NCI-H2171 treated with DMSO at 0.1 percent for 48 hours (cell line): ENCODE data around the gene KCNK7.

Experiments used
- DNase-seq: peaks from one replicate; lab custom pipeline; 2025; lab: John Stamatoyannopoulos, UW

The KCNK7 gene

DNA sequence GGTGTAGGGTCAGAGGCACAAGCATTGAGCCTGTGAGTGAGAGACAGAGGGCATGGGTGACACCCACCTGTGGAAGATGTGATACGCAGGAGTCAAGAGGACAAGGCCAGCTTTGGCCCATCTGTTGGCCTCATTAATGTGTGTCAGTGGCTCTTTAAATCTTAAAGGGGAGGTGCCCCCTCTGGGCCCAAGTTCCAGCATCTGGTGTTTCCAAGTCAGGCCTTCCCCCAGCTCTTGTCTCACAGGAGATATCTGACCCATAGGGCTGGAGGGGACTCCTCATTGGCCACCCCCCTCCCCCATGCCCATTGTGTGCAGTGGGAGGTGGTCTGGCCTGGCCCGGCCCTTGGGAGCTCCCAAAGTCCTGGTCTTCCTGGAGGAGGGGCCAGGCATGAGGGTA is 8.9 kb downstream of the KCNK7 start:
- DNase-seq, result no peak

DNA sequence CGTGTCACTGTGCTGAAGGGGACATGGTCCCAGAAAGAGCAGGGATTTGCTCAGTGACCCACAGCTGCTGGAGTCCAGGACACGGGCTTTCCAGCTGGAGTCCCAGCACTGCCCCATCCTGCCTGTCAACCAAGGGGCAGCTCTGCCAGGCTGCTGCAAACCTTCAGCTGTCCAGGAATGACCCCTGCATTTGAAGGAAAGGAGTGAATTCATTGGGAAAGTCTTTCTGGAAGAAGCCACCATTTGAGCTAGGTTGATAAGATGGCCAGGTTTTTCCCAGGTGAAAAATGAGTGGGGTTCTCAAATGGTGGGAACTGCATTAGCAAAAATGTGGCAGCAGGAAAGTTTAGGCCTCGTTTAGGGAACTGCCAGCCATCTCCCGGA is 9.4 kb downstream of the KCNK7 start:
- DNase-seq, result no peak

DNA sequence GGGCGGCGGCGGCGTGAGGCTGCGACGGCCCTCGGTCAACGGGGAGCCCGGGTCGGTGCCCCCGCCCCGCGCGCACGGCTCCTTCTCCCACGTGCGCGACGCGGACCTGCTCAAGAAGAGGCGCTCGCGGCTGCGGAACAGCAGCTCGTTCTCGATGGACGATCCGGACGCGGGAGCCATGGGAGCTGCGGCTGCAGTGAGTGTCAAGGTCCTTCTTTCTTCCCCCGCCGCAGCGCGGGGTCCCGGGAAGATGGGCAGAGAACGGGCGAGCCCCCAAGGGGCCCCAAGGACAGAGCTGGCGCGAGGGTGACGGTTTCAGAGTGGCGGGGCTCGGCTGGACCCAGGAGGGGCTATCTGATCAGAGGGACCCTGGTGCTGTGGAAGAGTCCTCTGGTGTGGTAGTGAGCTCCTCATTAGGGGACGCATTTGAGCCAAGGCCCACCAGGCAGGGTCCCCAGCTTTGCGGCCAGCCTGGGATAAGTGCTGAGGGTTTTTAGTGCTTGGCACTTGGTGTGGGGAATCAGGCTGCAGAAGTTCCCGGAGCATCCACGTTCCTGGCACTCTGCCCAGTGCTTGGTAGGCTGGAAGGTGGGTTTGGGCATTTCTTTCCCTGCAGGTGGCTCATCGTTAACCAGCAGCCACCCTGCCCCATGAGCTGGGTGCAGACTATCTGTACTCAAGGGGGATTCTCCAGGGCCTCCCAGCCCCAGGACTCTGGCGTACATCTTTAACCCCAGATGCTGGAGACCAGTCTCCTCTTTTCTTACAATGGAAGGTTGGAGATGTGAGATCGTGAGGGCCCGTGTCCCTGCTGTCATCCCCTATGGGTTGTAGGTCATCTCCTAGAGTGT is 10.0 kb downstream of the KCNK7 start:
- DNase-seq, result peak; percentile 31

DNA sequence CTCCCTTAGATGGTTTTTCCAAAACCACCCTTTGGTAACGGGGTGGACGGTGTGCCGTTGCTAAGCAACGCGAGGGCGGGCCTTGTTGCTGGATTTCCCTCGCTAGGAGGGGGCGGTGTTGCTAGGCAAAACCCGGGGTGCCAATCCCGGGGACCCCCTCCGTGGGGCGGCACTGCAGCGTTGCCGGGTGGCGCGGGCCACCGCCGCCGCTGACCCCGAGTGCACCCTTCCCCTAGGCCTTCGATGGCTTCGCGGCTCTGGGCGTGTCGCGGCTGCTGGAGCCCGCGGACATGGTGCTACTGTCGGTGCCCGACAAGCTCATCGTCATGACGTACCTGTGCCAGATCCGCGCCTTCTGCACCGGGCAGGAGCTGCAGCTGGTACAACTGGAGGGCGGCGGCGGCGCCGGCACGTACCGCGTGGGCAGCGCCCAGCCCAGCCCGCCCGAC is 10.9 kb downstream of the KCNK7 start:
- DNase-seq, result no peak

DNA sequence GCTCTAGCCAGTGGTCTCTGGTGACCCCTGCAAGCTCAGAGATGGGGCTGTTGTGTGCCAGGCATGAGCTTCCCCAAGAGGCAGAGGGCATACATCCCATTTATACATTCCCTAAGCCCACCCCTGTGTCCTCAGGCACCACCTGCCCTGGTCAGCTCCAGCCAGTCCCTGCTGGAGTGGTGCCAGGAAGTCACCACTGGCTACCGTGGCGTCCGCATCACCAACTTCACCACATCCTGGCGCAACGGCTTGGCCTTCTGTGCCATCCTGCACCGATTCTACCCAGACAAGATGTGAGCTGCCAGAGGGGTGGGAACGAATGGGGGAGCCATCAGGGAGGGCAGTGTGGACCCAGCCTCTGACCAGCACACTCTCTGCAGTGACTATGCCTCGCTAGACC is 11.5 kb downstream of the KCNK7 start:
- DNase-seq, result no peak

DNA sequence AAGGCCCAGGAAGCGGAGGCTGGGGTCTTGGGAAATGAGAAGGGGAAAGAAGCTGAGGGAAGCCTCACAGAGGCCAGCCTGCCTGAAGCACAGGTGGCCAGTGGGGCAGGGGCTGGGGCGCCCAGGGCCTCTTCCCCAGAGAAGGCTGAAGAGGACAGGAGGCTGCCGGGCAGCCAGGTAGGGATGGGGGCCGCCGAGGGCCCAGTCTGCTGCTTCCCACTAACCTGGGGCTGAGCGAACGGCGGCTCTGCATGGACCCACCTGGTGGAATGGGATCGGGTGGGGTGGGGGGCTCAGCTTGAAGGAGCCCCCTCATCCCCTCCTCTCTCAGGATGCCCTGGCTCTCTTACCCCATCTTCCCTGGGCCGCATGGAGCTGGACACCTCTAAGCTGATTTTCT is 12.0 kb downstream of the KCNK7 start:
- DNase-seq, result no peak

DNA sequence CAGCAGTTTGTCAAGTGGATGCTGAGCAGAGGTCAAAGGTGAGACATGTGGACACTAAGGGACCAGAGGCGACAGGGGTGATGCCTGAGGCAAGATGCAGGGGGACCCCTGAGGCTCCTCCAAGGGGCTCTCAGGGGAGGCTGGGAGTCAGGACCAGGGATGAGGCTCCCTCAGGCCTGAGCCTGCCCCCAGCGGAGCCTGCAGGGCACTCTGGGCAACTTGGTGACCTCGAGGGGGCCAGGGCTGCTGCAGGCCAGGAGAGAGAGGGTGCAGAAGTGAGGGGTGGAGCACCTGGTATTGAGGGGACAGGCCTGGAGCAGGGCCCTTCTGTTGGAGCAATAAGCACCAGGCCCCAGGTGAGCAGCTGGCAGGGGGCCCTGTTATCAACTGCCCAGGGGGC is 13.7 kb downstream of the KCNK7 start:
- no peak for DNase-seq

DNA sequence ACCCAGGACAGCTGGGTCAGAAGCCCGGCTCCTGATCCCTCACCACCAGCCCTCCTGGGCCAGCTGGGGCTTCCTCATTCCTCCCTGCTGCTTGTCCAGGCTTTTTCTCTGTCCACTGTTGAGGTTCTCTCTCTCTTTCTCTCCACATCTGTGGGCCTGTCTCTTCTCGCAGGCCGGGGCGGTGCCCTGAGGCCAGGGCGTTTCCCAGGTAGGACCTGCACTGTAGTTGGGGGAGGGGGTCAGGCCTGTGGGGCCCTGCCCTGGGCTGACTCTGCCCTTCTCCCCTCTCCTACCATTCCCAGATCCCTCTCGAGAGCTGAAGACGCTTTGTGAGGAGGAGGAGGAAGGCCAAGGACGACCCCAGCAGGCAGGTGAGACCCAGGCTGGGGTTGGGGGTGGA is 14.8 kb downstream of the KCNK7 start:
- no peak for DNase-seq

DNA sequence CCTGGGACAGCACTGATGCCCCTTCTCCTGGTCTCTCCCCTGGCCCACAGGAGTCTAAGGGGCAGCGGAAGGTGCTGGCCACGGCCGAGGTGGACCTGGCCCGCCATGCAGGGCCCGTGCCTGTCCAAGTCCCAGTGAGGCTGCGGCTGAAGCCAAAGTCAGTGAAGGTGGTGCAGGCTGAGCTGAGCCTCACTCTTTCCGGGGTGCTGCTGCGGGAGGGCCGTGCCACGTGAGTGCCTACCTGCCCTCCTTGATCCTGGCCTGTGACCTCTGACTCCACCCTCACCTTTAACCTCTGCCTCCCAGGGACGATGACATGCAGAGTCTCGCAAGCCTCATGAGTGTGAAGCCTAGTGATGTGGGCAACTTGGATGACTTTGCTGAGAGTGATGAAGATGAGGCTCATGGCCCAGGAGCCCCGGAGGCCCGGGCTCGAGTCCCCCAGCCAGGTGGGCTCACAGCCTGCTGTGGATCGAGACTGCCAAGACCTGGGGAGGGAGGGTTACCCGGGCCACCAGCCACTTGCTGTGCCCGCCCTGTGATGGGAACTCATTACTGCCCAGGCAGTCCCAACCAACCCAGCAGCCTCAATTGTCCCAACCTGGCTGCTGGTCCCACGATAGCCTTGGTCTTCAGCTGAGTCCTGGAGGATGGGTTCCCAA is 15.4 kb downstream of the KCNK7 start:
- no peak for DNase-seq

DNA sequence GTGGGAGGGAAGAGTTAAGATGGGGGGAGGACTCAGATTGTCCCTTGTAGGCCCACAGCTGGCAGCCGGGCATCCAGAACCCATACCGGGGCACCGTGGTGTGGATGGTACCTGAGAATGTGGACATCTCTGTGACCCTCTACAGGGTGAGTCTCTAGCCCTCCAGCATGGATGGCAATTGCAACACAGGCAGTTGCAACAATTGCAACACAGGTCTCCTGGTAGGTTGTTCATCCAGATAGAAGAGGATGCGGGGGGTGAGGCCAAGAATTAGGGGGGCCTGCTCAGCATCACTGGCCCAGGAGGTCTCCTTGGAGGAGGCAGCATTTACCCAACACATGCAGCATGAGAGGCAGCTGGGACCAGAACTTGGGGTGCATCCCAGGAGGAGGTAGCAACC is 16.3 kb downstream of the KCNK7 start:
- no peak for DNase-seq

DNA sequence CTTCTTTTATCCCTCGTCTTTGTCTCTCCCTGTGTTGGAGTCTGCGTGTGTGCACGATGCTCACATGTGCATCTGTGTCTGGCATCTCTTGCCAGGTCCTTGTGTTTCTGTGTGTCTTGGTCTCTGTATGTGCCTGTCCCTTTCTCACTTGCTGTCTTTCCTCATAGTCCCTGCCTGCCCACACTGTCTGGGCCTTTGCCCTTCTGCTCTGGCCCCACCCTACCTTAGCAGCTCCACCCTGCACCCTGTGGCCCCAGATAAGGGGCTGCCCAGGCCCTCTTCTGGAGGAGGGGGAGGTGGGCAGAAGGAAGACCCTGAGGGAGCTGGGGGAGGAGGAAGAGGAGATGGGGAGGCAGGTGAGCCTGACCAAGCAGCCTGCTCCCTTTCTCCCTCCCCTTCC is 16.9 kb downstream of the KCNK7 start:
- no peak for DNase-seq

DNA sequence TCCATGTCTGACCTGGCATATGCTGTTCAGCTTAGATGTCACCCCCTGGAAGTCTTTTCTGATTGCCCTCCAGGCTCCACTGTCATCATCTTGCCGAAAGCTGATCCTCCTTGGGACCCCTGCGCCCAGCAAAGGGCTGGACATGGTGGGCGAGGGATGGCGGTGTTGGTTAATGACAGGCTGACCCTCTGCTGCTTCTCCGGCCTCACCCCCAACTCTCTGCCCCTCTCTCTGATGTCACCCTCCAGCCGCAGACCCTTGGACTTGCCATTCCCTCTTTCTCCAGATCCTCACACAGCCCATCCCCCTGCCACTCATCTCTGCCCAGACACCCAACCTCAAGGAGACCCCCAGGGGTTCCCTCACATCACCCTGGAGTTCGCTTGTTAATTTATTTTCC is 17.5 kb downstream of the KCNK7 start:
- DNase-seq, result no peak

DNA sequence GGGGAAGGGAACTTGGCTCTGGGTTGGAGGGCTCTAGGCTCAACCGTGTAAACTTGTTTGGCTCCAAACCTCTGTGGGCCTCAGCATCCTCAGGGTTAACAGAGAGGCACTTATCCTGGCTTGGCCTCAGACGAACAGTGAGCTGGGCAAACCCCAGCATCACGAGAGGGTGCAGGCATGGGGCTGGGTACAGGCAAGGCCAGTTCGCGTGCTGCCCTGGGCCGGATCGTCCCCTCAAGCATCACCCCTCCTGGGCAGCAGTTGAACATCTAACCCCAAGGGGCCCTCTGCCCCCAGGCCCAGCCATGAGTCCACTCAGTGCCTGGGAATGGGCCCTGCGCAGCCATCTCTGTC is 17.9 kb downstream of the KCNK7 start:
- no peak for DNase-seq

DNA sequence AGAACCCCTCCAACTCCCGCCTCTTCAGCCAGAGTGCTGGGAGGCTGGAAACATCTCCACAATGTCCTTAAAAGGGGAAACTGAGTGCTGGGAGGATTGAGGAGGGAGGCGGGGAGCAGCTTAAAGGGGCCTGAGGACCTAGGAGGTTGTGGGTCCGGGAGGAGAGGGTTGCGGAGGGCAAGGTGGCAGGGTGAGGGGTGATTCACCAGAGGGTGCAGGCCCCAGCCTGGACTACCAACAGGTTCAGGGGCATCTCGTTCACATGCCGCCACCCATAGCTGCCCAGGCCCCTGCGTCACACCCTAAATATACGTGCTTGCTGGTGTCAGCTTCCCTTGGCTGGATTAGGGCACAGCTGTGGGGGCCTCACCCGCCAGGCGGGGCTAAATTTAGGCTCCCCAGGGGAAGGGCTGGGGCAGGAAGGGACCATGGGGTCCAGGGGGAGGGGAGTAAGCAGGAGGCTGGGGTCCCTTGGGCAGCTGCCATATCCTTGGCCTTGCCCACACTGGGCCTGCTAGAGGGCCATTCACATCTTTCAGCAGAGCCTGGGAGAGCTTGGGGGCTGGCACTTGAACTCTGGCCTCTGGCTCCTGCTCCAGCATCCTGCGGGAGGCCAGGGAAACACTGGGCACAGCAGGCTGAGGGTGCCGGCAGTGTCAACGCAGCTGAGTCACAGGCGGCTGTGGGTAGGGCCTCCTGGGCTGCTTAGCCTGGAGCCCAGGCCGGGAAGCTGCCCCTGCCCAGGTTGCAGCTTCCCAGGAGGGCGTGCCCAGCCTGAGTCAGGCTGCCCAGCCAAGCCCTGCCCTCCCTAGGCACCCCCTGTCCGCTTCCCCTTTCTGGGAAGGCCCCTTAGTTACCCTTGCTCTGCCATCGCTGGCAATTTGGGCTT is 18.5 kb downstream of the KCNK7 start:
- no peak for DNase-seq

DNA sequence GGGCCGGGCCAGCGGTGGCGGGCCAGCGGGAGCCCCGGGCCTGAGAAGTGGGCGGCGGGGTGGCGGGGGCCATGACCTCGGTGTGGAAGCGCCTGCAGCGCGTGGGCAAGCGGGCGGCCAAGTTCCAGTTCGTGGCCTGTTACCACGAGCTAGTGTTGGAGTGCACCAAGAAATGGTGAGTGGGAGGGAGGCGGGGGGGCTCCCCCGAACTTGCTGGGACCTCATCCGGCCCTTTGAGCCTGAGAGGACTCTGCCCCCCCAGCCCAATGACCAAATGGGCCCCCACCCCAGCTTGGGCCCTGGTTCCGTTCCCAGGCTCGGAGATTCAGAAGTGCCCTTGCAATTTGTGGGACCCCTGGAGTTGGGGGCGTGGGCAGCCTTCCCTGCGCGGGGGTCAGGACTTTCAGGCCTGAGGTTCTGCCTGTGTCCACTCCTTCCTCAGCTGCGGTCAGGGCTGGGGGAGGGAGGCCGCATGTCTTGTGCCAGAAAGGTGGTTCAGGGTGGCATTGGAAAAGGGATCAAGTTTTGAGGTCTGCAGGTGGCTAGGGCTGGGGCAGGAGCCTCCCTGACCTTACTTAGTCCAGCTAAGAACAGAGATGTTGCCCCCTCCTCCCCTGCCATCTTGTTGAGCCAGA is 19.3 kb downstream of the KCNK7 start:
- no peak for DNase-seq

DNA sequence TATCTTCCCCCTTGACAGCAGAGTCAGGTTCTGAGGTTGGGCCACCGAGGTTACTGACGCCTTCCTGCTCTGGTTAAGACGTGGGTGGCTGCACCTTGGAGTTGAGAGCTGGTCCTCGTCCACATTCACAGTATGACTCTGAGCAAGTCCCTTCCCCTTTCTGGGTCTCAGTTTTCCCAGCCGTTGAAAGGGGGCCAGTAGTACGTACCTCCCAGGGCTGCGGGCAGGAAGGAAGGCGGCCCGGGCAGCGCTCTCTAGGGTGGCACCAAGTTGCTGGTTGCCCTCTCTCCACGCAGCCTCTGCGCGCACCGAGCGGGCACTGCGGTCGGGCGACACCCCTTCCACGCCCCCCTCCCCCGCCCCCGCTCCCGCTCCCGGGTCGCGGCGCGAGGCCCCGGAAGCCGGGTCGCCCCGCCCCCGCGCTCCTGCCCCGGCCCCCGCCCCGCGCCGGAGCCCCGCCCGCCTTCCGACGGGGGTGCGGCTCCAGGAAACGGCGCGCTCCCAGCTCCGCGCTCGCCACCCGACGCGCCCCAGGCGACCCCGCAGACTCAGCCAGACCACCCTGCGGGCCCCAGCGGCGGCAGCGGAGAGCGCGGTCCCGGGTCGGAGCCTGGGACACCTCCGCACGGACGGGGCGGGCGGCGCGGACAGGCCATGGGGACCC is 19.9 kb downstream of the KCNK7 start, which contains the start of gene EHBP1L1:
TSS of gene EHBP1L1 (plus strand) at position 486 of the 664 bp plus-strand sequence. CDS start 250 bp downstream, outside the sequence.
- peak; percentile 38 for DNase-seq

DNA sequence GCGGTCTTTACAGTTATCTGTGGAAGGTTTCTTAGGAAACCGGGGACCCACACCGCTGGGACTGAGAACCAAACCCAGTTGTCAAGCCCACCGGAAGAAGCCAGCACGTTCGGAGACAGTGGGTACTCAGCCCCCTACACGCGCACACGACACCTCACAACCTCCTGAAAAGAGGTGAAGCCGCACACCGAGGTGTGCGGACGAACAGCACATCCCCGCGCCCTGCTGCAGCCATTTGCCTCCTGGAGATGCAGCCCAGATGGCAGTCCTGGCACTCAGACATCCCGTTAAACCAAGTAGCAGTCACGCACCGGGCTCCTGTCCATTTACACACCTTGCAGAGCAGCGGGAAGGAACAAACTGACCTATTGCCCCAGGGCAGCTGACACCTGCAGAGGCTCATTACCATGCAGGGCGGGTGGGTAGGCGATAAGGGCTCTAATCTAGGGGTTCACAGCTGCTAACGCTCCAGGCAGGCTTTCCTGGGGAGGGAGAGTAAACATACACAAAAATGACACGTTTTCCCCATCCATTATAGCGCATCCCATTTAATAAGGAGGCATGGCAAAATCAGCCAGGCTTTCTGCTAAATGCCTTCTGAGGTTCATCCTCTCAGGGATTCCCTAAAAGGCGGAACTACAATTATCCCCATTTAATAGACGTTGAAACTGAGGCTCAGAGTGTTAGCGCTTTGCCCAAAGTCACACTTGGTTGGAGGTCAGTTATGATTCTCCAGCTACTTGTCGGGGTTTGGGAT is 20.6 kb downstream of the KCNK7 start:
- peak; percentile 56 for DNase-seq

DNA sequence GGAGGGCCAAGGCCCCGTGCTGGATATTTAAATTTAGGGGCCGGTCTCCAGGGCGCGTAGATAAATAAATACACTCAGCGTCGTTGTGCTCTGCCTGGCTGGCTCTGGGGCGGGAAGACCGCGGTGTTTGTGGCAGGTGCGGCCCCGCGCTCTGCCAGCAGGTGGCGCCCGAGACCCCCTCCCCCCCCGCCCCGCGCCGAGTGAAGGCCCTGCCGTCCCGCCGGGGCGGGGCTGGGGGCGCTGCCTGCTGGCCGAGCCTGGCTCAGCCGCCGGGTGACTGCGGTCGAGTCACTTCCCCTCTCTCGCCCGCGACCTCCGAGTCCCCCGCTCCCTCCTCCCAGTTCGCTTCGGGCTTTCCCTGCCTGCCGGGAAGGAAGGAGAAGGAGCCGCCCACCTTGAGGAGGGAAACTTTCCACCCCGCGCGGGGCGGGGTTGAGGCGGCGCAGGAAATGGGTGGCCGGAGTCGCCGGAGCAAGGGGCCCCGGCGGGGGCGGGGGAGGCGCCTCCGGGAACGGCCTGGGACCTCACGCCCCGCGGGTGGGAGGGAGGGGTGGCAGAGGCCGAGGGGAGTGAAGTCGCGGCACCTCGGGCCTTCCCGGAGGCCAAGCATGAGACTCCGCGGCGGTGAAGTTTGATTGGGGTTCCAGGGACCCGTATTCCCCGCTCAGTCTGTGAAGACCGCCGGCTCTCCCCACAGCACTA is 21.3 kb downstream of the KCNK7 start:
- DNase-seq, result peak; percentile 74

DNA sequence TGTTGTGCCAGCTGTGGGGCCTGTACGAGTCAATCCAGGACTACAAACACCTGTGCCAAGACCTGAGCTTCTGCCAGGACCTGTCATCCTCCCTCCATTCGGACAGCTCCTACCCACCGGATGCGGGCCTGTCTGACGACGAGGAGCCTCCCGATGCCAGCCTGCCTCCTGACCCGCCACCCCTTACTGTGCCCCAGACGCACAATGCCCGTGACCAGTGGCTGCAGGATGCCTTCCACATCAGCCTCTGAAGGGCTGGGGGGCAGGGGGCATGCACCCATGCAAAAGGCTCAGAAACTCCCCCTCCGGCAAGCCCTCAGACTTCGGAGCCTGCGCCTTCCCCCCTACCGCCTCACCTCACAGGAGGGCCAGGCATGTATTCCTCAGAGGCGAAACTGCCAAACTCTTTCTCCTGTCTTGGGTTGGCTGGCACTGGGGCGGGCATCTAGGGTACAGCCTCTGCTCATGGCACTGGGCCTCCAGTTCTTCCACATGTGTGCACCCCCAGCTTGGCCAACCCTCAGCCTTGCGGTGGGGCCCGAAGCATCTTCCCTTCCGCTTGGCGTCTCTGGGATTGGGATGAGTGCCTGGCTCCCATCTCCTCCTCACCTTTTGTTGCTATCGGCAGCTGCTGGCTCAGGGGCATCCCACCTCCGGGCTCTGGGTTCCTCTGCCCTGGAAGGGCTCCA is 22.1 kb downstream of the KCNK7 start:
- DNase-seq, result no peak
